ENCODE data around the gene PREPL.

PREPL gene

GRCh38 chr2:44348400-44348799, 12.9 kb downstream of the PREPL start:
- no peak for DNase-seq (ENCODE audit: insufficient read length, low spot score)
- no peak for FAIRE-seq
- TF ChIP-seq, protein P1, sequence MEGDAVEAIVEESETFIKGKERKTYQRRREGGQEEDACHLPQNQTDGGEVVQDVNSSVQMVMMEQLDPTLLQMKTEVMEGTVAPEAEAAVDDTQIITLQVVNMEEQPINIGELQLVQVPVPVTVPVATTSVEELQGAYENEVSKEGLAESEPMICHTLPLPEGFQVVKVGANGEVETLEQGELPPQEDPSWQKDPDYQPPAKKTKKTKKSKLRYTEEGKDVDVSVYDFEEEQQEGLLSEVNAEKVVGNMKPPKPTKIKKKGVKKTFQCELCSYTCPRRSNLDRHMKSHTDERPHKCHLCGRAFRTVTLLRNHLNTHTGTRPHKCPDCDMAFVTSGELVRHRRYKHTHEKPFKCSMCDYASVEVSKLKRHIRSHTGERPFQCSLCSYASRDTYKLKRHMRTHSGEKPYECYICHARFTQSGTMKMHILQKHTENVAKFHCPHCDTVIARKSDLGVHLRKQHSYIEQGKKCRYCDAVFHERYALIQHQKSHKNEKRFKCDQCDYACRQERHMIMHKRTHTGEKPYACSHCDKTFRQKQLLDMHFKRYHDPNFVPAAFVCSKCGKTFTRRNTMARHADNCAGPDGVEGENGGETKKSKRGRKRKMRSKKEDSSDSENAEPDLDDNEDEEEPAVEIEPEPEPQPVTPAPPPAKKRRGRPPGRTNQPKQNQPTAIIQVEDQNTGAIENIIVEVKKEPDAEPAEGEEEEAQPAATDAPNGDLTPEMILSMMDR (IDR thresholded peaks at IDR 0.05; ENCODE audit: insufficient read depth, missing control alignments): no peak

GRCh38 chr2:44347526-44347925, 13.8 kb downstream of the PREPL start:
- DNase-seq (ENCODE audit: insufficient read length, low spot score): no peak
- TF ChIP-seq, protein P1 (IDR thresholded peaks at IDR 0.05; ENCODE audit: insufficient read depth, missing control alignments): no peak
- no peak for FAIRE-seq

DNA sequence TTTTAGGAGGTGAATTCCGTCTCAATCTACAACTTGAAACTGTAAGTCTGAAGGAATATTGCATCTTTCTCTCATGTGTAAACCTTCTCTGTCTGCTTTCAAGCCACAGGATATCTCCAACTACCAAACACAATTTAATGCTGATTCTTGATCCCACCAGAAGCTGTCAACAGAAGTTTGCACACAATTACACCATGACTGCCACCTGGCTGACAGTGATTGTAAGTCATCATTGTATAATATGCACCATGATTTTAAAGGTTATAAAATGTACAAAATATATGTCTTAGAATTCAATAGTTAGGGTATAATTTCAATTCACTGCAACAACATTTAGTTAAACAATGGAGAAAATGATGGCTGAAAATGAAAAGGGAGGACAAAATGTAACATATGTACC, 18.4 kb downstream of the PREPL start:
- DNase-seq (ENCODE audit: insufficient read length, low spot score): no peak
- TF ChIP-seq, protein P1 (IDR thresholded peaks at IDR 0.05; ENCODE audit: insufficient read depth, missing control alignments): peak; percentile 48
- no peak for FAIRE-seq

- TF ChIP-seq, protein P1 (IDR thresholded peaks at IDR 0.05; ENCODE audit: insufficient read depth, missing control alignments): no peak
- no peak for DNase-seq (ENCODE audit: insufficient read length, low spot score)
- FAIRE-seq: no peak
Measured at GRCh38 chr2:44335806-44336538, 25.3 kb downstream of the PREPL start.

GRCh38 chr2:44333994-44334393, 27.3 kb downstream of the PREPL start:
- TF ChIP-seq, protein P1 (IDR thresholded peaks at IDR 0.05; ENCODE audit: insufficient read depth, missing control alignments): no peak
- DNase-seq (ENCODE audit: insufficient read length, low spot score) (no peak), FAIRE-seq (no peak)

GRCh38 chr2:44330801-44331200, 30.5 kb downstream of the PREPL start:
- no peak for DNase-seq (ENCODE audit: insufficient read length, low spot score)
- no peak for FAIRE-seq
- TF ChIP-seq, protein P1 (IDR thresholded peaks at IDR 0.05; ENCODE audit: insufficient read depth, missing control alignments): no peak

DNA sequence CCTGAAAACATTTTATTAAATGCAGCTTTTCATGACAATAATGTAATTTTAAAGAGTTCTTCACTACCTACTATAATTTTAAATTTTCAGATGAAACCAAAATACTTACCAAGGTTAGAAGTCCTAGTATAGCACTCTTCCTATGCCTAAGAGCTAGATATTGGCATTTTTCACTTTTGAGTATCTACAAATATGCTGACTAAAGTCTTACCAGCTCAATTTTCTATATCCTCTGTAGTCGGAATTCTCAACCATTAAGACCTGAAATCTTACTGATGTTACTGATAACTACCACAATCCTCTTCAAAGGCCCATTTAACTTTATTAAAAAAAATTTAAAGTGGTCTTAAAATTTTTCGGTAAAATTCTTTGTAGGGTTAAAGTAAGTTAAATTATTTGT, 32.0 kb downstream of the PREPL start:
- TF ChIP-seq, protein P1 (IDR thresholded peaks at IDR 0.05; ENCODE audit: insufficient read depth, missing control alignments): no peak
- FAIRE-seq (no peak), DNase-seq (ENCODE audit: insufficient read length, low spot score) (no peak)

Data from D721Med (cell line).